Measurements from ENCODE around the gene ARRB2. TPM values are rescaled to one million over a fixed set of nuclear protein-coding genes. Genes with fewer than 3 reads are reported as not detected.
"Not testable (repeated sequence)": the region's sequence is repeated elsewhere in the genome, so short reads cannot be mapped to it uniquely, and the experiment has no call there.

Gene ARRB2
- total RNA-seq, 4 donors from 2014 or later: 8.4 to 20.6 (median 14.4) TPM

DNA sequence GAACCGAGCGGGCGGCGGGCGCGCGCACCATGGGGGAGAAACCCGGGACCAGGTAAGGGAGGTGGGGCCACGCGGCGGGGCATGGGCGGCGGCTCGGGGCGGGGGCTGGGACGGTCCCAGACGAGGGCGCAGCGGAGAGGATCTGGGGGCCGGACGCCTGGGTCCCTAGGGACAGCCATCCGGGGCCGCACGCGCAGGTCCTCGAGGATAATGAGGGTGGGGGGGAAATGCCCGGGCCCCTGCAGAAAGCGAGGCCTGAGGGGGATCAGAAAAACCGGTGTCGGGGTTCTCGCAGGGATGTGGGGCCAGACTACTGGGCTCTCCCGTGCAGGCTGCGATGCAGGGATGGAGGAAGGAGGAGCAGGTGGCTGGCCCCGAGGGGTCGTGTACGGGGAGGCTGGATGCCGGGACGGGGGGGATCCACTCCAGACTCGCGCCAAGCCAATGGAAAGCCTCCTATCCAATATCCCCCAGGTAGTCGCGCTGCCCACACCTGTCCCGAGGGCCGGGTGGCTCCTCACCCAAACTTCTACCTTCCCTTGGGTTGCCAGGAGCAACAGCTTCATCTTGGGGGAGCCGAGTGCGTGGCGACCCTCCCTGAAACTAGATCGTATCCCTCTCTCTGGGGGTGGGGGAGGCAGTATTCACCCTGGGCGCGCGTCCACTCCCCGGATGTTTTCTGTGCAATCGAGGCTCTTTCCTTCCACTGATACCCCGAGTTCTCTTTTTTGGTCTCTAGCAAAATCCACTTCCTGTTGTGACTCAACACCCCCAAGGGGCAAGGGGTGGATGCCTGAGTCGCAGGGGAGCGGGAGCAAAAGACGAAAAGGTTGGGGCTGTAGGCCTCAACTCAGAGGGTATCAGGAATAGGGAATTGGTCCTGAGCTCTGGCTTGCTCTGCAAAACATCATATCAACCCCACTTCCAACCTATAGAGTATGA lies 532 bp downstream of the ARRB2 start:
- TF ChIP-seq POLR2A (IDR thresholded peaks at IDR 0.05): no peak
- TF ChIP-seq, protein P1, sequence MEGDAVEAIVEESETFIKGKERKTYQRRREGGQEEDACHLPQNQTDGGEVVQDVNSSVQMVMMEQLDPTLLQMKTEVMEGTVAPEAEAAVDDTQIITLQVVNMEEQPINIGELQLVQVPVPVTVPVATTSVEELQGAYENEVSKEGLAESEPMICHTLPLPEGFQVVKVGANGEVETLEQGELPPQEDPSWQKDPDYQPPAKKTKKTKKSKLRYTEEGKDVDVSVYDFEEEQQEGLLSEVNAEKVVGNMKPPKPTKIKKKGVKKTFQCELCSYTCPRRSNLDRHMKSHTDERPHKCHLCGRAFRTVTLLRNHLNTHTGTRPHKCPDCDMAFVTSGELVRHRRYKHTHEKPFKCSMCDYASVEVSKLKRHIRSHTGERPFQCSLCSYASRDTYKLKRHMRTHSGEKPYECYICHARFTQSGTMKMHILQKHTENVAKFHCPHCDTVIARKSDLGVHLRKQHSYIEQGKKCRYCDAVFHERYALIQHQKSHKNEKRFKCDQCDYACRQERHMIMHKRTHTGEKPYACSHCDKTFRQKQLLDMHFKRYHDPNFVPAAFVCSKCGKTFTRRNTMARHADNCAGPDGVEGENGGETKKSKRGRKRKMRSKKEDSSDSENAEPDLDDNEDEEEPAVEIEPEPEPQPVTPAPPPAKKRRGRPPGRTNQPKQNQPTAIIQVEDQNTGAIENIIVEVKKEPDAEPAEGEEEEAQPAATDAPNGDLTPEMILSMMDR (IDR thresholded peaks at IDR 0.05): no peak
- H3K36me3 ChIP-seq: no peaks in the 10 kb centered on the region
- intact Hi-C loops (cut with DNase I): loop anchor here (2.0 to 5.0 kb wide), 2 partner anchors 20 to 176 kb away; partner anchors contain the start of gene MED11
- no peaks in the 10 kb centered on the region for H3K9me3 ChIP-seq
- WGBS, 2 donors: 17 to 20% methylated on average over 26 to 29 of the region's 57 CpGs
- peaks cover 7 to 8% of the 10 kb centered on the region in 2 donors for H3K4me1 ChIP-seq
- H3K4me3 ChIP-seq (replicated peaks in 1 of 3): peak overlapping the region in 2 of 3 donors; percentile 48 to 59
- peak overlapping the region; percentile 42 to 81 (median 68) for H3K27ac ChIP-seq
- no peak for DNase-seq
- no peaks in the 10 kb centered on the region for H3K27me3 ChIP-seq

DNA sequence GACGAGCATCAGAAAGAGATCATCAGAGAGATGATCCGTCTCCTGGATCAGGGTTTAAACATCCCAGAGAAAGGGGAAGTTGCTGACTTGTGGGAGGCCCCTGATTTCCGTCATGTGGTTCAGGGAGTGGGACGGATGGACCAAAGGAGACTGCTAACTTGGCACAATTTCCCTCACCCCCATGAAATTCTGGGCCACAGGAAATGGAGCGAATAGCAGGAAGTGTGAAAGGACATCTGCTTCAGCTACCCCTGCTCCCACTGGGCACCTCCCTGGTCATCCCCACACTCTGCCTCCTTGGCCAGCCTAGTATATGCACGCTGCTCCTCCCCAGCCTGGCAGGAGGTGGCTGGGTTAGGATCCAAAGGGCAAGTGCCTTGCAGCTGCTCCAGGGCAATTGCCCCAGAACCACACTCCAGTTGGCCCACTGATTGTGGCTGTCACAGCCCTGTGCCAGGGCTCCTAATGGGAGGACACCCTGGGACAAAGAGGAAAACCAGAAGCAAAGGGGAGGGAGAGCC lies 1.3 kb downstream of the ARRB2 start:
- Histone ChIP-seq H3K27ac (no peak overlapping the region), H3K4me3 (replicated peaks in 1 of 3) (no peak overlapping the region), H3K36me3 (no peaks in the 10 kb centered on the region), H3K9me3 (no peaks in the 10 kb centered on the region), H3K4me1 (peaks cover 7 to 8% of the 10 kb centered on the region in 2 donors), H3K27me3 (no peaks in the 10 kb centered on the region)
- DNase-seq: no peak
- intact Hi-C loops (cut with DNase I): loop anchor here (2.0 to 5.0 kb wide), 2 partner anchors 19 to 176 kb away; partner anchors contain the start of gene MED11
- 62 to 73% methylated on average over 6 of the region's 6 CpGs for WGBS, 2 donors
- TF ChIP-seq, protein P1 (IDR thresholded peaks at IDR 0.05): no peak
- no peak for TF ChIP-seq POLR2A (IDR thresholded peaks at IDR 0.05)

DNA sequence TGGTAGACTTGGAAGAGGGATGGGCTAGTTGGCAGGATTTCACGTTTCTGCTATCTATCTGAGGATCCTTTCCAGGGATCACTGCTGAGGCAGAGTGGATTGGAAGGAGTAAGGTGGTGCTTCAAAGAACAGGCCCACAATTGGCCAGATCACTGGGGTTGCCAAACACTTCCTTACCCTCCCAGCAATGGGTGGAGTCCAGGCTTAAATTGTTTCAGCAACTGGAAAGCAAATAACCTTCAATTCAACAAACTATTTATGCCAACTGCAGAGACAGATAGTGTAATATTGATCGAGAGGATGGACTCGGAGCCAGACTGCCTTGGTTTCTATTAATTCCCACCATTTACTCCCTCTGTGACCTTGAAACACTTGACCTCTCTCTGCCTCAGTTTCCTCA lies 2.1 kb downstream of the ARRB2 start:
- no peak overlapping the region for H3K27ac ChIP-seq
- H3K4me1 ChIP-seq: peaks cover 7 to 8% of the 10 kb centered on the region in 2 donors
- WGBS, 2 donors: 92 to 94% methylated on average over 3 of the region's 3 CpGs
- DNase-seq: no peak
- H3K36me3 ChIP-seq: no peaks in the 10 kb centered on the region
- no peak overlapping the region for H3K4me3 ChIP-seq (replicated peaks in 1 of 3)
- no peaks in the 10 kb centered on the region for H3K9me3 ChIP-seq
- no peaks in the 10 kb centered on the region for H3K27me3 ChIP-seq
- TF ChIP-seq POLR2A (IDR thresholded peaks at IDR 0.05): no peak
- TF ChIP-seq, protein P1 (IDR thresholded peaks at IDR 0.05): no peak
- intact Hi-C loops (cut with DNase I): loop anchor here (5.0 kb wide), 1 partner anchor 175 kb away; no protein-coding TSS in a partner anchor

DNA sequence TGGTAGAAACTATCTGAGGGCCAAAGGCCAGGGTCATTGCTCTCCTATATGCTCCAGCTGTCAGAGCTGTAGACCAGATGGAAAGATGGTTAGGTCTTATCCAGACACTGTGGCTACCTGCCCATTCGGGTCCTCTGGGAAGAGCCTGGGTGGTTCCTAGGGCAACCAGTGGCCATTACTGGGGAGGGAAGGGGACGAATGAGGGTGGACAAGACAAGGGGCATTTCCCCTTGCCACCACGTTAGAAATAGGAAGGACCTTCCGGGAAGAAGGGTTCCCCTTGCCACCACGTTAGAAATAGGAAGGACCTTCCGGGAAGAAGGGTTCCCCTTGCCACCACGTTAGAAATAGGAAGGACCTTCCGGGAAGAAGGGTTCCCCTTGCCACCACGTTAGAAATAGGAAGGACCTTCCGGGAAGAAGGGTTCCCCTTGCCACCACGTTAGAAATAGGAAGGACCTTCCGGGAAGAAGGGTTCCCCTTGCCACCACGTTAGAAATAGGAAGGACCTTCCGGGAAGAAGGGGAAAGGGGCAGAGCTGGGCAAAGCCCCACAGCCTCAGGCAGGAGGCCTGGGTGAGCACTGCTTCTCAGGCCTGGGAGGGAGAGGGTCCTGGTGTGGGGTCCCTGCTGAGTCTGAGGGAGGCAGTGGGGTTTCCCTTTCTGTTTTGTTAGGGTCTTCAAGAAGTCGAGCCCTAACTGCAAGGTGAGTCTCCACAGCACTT lies 4.1 kb downstream of the ARRB2 start:
- H3K9me3 ChIP-seq; H3K4me3 ChIP-seq (replicated peaks in 1 of 3); DNase-seq; H3K27ac ChIP-seq; H3K27me3 ChIP-seq; H3K36me3 ChIP-seq; H3K4me1 ChIP-seq: not testable (repeated sequence)
- intact Hi-C loops (cut with DNase I): loop anchor here (5.0 kb wide), 1 partner anchor 173 kb away; no protein-coding TSS in a partner anchor
- WGBS, 2 donors: 77 to 87% methylated on average over 9 of the region's 15 CpGs

DNA sequence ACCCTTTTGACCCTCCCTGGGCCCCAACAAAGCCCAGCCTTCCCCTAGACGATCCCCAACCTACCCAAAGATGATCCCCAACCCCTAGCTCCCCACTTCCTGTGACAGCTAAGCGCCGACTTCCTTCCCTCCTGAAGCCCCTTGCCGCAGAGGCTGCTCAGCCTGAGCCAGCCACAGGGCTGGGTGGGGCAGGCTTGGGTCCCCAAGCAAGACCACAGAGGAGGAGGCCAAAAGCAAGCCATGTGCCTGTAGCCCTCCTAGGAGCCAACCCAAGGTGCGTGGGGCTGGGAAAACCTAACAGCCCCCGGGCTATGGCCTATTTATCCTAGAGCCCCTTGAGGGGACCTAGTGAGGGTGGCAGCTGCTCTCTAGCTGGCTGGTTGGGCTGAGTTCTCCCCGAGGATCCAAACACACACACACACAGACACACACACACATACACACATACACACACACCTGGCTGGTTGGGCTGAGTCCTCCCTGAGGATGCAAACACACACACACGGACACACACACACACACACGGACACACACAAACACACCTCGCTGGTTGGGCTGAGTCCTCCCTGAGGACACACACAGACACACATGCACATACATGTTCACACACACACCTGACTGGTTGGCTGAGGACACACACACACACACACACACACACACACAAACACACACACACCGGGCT lies 4.8 kb downstream of the ARRB2 start:
- WGBS, 2 donors: 68 to 76% methylated on average over 6 to 10 of the region's 11 CpGs
- intact Hi-C loops (cut with DNase I): no loop called here
- Histone ChIP-seq H3K4me3 (replicated peaks in 1 of 3) (no peak overlapping the region), H3K27ac (no peak overlapping the region), H3K36me3 (no peaks in the 10 kb centered on the region), H3K27me3 (no peaks in the 10 kb centered on the region), H3K4me1 (peaks cover 5 to 7% of the 10 kb centered on the region in 2 donors), H3K9me3 (no peaks in the 10 kb centered on the region)
- TF ChIP-seq POLR2A (IDR thresholded peaks at IDR 0.05): no peak
- TF ChIP-seq, protein P1 (IDR thresholded peaks at IDR 0.05): no peak
- DNase-seq: no peak

Measured in thyroid gland (tissue), 4 donors.